ES-I3 (cell line): ENCODE data around the gene BICD2.
"Not testable (repeated sequence)": the region's sequence is repeated elsewhere in the genome, so short reads cannot be mapped to it uniquely, and the experiment has no call there.

ENCODE experiments used
- H3K36me3 ChIP-seq: 2 replicates; pipeline ENCODE4 v1.6.1; 2013; ENCODE audit warnings: mild to moderate bottlenecking, low read length, control low read depth, moderate library complexity; ENCODE audit not compliant: insufficient read depth
- H3K4me1 ChIP-seq: 2 replicates; pipeline ENCODE4 v1.6.1; 2013; ENCODE audit warnings: mild to moderate bottlenecking, control low read depth, low read length; ENCODE audit not compliant: insufficient read depth
- H3K9ac ChIP-seq: 2 replicates; pipeline ENCODE4 v1.6.1; 2013; ENCODE audit warnings: low read depth, mild to moderate bottlenecking, low read length, moderate library complexity
- H3K9me3 ChIP-seq: 2 replicates; pipeline ENCODE4 v1.6.1; 2013; ENCODE audit warnings: mild to moderate bottlenecking, low read length, moderate library complexity; ENCODE audit not compliant: control insufficient read depth, insufficient read depth

BICD2 gene

DNA sequence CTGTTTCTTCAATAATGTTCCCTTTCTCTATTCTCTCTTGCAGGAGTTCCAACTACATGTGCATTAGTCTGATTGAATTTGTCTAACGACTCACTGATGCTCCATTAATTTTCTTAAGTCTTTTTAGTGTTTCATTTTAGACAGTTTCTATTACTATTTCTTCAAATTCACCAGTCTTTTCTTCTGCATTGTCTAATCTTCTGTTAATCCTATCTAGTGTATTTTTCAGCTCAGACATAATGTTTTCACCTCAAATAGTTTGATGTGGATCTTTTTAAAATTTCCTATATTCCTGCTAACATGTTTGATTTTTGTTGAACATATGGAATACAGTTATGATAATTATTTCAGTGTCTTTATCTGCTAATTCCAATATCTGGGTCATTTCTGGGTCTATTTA, 21.7 kb upstream of the BICD2 start:
- no peaks in the 10 kb centered on the region for H3K4me1 ChIP-seq
- H3K36me3 ChIP-seq = no peaks in the 10 kb centered on the region
- no peak overlapping the region for H3K9ac ChIP-seq
- no peaks in the 10 kb centered on the region for H3K9me3 ChIP-seq

- no peak overlapping the region for H3K9ac ChIP-seq
- no peaks in the 10 kb centered on the region for H3K9me3 ChIP-seq
- no peaks in the 10 kb centered on the region for H3K36me3 ChIP-seq
- no peaks in the 10 kb centered on the region for H3K4me1 ChIP-seq
Measured at GRCh38 chr9:92781899-92782298, 17.3 kb upstream of the BICD2 start.

- no peaks in the 10 kb centered on the region for H3K4me1 ChIP-seq
- H3K9ac ChIP-seq = no peak overlapping the region
- no peaks in the 10 kb centered on the region for H3K36me3 ChIP-seq
- no peaks in the 10 kb centered on the region for H3K9me3 ChIP-seq
Measured at GRCh38 chr9:92780206-92780605, 15.6 kb upstream of the BICD2 start.

- no peaks in the 10 kb centered on the region for H3K9me3 ChIP-seq
- H3K4me1 ChIP-seq = peaks cover 2% of the 10 kb centered on the region; the same call in 1 of the 2 replicates
- H3K9ac ChIP-seq = no peak overlapping the region
- H3K36me3 ChIP-seq = no peaks in the 10 kb centered on the region
Measured at GRCh38 chr9:92775466-92775865, 10.8 kb upstream of the BICD2 start.

- no peak overlapping the region for H3K9ac ChIP-seq
- H3K36me3 ChIP-seq = no peaks in the 10 kb centered on the region
- no peaks in the 10 kb centered on the region for H3K9me3 ChIP-seq
- H3K4me1 ChIP-seq = peaks cover 2% of the 10 kb centered on the region; the same call in 1 of the 2 replicates
Measured at GRCh38 chr9:92774274-92774673, 9.6 kb upstream of the BICD2 start.

DNA sequence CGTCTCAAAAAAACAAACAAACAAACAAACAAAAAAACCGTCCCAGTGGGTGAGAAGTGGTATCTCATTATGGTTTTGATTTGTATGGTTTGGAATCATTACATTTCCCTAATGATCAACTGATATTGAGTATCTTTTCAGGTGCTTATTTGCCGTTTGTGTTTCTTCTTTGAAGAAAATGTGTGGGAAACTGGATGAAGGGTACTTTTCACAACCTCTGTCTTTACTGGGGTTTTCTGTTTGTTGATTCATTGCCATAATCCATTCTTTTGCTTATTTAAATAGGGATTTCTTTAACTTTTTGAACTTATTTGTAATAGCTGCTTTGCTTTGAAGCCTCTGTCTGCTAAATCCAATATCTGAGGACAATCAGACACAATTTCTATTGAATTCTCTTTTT, 9.2 kb upstream of the BICD2 start:
- Histone ChIP-seq H3K4me1 (peaks cover 2% of the 10 kb centered on the region; the same call in 1 of the 2 replicates), H3K9ac (no peak overlapping the region), H3K36me3 (no peaks in the 10 kb centered on the region), H3K9me3 (no peaks in the 10 kb centered on the region)

GRCh38 chr9:92771309-92771708, 6.7 kb upstream of the BICD2 start:
- Histone ChIP-seq H3K4me1 (peaks cover 2% of the 10 kb centered on the region; the same call in 1 of the 2 replicates), H3K36me3 (no peaks in the 10 kb centered on the region), H3K9ac (no peak overlapping the region), H3K9me3 (no peaks in the 10 kb centered on the region)

DNA sequence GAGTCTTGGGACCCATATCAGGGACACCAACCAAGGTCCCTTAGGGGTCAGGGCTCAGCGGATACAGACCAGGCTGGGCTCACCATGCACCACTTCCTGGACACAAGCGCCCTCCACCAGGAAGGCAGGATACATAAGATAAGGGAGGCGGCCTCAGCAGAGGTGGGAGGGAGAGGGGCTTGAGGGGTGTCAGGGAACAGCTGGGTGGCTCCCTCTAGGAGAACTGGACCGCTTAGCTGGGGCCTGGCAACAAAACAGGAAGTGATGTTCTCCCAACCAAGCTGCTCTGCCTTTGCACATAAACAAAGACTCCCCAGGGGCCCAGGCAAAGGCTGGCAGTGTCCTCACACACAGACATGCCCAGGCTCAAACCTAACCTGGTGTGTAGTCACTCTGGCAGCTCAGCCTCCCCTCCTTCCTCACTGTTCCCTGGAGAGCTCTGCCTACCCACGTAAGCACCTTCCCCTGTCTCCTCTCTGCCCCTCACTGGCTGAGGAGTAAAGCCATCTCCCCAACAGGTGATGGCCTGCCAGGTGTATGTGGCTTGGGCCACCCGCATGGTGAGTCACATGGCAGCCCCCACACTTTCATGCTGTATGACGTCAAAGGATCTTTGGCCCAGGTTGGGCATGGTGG, 5.8 kb upstream of the BICD2 start:
- H3K4me1 ChIP-seq = peaks cover 2% of the 10 kb centered on the region; the same call in 1 of the 2 replicates
- no peak overlapping the region for H3K9ac ChIP-seq
- H3K36me3 ChIP-seq = no peaks in the 10 kb centered on the region
- H3K9me3 ChIP-seq = no peaks in the 10 kb centered on the region

DNA sequence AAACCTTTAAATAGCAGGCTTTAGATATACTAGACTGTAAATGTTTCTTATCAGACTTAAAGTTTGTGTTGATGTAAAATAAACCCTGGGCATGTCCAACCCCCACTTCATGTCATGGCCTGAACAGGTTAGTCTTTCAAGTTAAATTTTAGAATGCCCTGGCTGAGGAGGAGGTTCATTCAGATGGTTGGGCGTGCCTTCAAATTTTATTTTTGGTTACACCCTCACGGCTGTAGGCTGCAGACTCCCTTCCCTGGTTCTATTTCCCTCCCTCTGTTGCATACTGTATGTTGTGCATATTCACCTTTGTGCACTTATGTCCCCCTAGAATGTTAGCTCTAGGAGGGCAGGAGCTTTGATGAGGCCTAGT, 5.3 kb upstream of the BICD2 start:
- H3K9ac ChIP-seq = no peak overlapping the region
- H3K9me3 ChIP-seq = no peaks in the 10 kb centered on the region
- peaks cover 2% of the 10 kb centered on the region; the same call in 1 of the 2 replicates for H3K4me1 ChIP-seq
- no peaks in the 10 kb centered on the region for H3K36me3 ChIP-seq

- Histone ChIP-seq H3K4me1 (peaks cover 2% of the 10 kb centered on the region; the same call in 1 of the 2 replicates), H3K9me3 (no peaks in the 10 kb centered on the region), H3K9ac (no peak overlapping the region), H3K36me3 (no peaks in the 10 kb centered on the region)
Measured at GRCh38 chr9:92769286-92769685, 4.7 kb upstream of the BICD2 start.

DNA sequence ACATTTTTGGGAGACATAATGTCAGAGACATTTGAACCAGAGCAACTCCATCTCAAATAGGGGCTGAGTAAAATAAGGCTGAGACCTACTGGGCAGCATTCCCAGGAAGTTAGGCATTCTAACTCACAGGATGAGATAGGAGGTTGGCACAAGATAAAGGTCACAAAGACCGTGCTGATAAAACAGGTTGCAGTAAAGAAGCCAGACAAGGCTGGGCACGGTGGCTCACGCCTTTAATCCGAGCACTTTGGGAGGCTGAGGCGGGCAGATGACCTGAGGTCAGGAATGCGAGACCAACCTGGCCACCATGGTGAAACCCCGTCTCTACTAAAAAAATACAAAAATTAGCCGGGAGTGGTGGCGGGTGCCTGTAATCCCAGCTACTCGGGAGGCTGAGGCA, 4.2 kb upstream of the BICD2 start:
- not testable (repeated sequence) for H3K36me3 ChIP-seq, H3K9ac ChIP-seq, H3K9me3 ChIP-seq, H3K4me1 ChIP-seq

DNA sequence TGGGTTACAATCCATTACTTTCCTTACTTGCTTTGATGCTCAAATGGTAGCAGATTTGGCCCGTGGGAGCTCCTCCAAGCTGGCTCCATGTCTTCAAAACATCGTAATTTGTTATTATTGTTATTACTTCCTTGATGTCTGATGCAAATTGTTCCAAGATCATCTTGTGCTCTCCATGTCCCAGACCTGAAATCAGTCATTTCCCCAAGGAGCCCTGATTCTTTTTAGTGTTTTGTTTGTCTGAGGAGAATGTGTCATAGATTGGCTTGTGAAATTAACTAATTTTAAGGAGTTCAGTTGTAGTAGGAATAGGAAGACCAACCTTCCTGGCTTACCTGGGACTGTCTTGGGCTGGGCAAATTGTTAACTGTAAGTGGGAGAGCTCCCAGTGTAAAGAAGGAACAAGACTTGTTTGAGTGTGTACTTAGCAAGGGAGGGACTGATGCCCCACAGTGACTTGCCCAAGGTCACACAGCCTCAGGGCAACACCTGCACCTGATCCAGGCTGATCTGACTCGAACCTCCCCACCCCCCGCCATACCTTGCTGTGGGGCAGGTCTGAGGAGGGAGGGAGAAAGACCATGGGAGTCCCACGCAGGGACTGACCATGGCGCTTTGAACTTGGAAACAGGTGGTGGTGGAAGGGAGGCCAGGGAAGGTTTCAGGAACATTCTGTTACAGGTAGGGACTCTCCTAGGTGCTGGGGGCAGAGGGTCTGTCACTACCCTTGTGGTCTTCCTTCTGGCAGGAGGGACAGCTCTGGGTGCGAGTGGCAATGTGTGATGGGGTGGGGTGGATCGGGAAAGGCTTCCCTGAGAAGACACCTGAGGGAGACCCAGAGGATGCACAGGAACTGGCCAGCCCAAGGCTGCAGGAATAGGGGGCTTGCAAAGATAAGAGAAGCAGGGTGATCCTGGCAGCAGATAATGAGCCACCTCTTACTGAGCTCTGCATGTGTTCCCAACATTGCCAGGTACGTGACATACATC, 2.7 kb upstream of the BICD2 start:
- no peaks in the 10 kb centered on the region for H3K36me3 ChIP-seq
- H3K9me3 ChIP-seq = no peaks in the 10 kb centered on the region
- H3K4me1 ChIP-seq = peaks cover 7% of the 10 kb centered on the region
- no peak overlapping the region for H3K9ac ChIP-seq

DNA sequence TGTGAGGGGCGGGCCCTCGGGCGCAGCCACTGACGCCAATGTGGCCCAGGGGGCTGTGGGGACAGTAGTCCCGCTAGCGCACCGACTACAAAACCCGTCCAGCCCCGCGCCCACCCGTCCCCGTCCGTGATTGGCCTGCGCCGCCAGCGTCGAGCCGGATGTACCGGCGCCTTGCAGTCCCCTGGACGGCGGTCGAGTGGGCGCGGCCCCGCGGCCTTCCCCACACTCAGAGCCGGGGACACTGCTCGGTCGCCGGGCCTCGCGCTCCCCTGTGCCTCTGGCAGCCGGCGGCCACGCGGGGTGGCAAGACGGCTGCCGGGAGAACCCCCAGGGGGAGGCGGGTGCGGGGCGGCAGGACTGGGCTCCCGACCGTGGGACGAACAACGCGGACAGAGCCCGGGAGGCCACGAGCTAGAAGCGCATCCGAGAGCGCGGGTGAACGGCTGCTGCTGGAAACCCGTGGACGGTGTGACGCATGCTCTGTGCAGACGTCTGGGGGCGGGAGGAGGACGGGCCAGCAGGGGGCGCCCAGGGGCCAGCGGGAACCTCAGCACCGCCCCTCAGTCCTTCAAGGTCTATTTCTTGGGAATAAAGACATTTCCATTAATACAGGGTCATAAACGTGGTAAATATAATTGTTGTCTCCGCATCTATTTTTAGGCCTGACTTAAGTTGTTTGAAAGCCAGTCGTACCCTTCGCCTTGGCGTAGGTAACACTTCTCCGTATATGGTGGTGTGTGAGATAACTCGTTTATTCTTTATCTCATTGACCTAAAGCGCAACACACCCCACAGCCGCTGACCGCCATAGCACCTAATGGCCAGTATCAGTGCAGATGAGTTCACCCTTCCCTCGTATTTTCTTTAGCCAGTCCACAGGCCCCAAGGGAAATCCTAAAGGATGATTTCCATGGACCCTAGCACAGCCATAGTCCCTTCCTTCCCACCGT, 629 bp upstream of the BICD2 start:
- Histone ChIP-seq H3K9me3 (no peaks in the 10 kb centered on the region), H3K36me3 (no peaks in the 10 kb centered on the region), H3K9ac (peak overlapping the region; percentile 96), H3K4me1 (peaks cover 12% of the 10 kb centered on the region)

GRCh38 chr9:92763721-92764380, 782 bp downstream of the BICD2 start:
- peak overlapping the region; percentile 89 for H3K9ac ChIP-seq
- H3K4me1 ChIP-seq = peaks cover 12% of the 10 kb centered on the region
- no peaks in the 10 kb centered on the region for H3K36me3 ChIP-seq
- no peaks in the 10 kb centered on the region for H3K9me3 ChIP-seq
